NCI-H82 (cell line): ENCODE measurements around the gene SERPINB11.
"Not testable (repeated sequence)": the region's sequence is repeated elsewhere in the genome, so short reads cannot be mapped to it uniquely, and the experiment has no call there.

Experiments
- DNase-seq: peaks from one replicate; lab custom pipeline; 2025; lab: John Stamatoyannopoulos, UW

The SERPINB11 gene

DNA sequence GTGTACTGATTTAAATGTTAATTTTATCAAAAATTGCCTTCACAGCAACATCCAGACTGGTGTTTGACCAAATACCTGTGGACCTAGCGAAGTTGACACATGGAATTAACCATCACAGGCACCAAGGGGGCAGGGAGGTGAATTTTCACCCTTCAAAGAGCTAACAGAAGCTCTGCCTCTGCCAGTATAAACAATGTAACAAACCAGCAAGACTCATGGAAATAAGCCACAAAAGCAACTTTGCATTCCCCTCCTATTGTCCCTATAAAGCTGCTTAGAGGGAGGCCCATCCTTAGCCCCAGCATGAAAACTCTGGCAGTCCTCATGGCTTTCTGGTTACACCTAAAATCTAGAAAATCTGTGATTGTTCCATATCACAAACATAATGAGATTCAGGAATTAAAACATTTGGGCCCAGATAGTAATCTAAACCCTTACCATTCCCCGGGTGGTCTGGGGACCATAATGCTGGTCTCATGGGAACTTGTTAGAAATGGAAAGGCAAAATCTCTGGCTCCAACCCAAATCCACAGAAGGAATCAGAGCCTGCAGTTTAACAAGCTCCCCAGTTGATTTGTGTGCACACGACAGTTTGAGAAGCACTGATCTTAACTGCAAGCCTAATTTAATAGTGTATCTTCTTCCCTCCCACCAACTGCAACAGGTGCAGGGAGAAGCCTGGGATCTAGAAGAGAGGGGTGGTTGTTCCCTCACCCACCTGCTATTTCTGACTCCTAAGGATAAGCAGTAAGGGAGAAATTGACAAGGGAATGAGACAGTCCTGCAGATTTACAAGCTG lies 23.1 kb downstream of the SERPINB11 start:
- DNase-seq: no peak

DNA sequence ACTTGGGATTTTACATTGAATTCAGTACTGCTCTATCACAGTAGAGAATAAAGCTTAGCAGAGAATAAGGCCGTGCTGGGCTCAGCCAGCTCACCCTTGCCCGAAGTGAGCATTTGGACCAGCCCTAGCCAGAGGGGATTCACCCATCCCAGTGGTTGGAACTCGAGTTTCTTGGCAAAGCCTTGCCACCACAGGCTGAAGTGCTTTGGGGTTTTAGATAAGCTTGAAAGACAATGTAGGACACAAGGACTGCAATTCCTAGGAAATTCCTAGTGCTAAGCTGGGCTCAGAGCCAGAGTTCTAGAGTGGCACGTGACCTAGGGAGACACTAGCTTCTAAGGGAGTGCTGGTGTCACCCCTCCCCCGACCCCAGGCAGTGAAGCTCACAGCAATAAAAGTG lies 28.0 kb downstream of the SERPINB11 start:
- no peak for DNase-seq

- DNase-seq: no peak
These were observed 28.5 kb downstream of the SERPINB11 start for GRCh38 chr18:63731215-63731614.

DNA sequence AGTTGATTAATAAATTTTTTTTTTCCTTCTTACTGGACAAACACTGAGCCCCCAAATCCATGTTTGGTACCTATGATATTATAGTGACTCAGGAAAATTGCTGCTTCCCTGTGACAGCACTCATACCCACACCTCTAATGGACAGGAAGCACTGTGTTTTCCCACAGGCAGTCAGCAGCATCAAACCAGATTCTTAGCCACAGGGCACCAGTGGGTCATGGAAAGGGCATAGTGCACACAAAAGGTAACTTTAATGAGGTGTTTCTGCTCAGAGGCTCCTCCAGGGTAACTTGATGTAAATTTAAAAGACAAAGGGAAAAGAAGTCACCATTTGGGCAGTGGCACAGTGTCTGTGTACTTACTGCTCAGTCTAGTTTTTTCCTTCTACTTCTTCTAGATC lies 34.1 kb downstream of the SERPINB11 start:
- DNase-seq: no peak

DNA sequence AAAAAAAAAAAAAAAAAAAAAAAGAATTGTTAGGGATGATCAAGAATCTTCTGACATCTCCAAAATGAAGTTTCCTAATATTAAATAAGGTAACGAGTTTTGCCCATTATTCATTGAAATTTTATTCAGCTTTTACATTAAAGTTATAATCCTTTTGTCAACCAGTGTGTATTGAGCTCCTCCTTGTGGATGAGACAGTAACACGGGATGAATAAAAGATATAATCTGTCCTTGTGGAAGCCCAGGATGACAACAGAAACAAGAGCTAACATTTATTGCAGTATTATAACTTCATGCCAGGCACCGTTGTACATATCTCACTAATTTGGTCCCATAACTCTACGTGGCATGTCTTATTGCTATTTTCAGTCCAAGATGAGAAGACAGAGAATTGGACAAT lies 39.0 kb downstream of the SERPINB11 start:
- DNase-seq: peak; percentile 15

- no peak for DNase-seq
These were observed 44.2 kb downstream of the SERPINB11 start for GRCh38 chr18:63747006-63747405.

- DNase-seq: no peak
These were observed 46.7 kb downstream of the SERPINB11 start for GRCh38 chr18:63749489-63749888.

- DNase-seq: no peak
These were observed 49.9 kb downstream of the SERPINB11 start for GRCh38 chr18:63752636-63753035.

DNA sequence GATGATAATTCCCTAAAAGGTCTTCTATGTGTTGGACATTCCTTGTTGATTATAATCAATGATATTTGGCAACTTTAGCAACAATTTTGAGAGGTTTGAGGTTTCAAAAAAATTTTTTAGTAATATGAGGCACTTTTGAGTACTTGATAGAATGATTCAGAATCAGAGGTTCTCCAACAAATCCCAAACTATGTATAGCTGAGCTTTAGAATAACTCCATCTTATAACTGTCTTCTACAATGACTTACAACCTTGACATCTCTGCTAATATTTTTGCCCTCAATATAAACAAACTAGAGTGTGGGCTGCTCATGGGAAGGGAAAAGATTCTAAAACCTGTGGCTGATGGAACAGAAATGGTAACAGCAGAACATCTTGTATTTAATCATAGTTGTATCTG lies 50.9 kb downstream of the SERPINB11 start:
- no peak for DNase-seq

DNA sequence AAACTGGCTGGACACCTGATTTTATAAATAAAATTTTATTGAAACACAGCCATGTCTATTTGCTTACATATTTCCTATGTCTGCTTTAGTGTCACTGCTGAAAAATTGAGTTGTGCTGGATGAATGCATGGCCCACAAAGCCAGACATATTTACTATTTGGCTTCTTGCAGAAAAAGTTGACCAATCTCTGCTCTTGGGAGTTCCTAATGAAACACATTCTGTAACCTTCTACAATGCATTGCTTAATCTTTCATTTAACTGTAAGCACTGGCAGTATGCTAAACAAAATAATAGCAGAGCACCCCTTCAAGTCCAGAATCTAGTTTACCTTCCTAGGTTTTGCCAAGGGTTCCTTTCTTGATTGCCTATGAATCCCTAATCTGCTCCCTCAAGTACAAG lies 54.8 kb downstream of the SERPINB11 start:
- no peak for DNase-seq

- DNase-seq: no peak
These were observed 56.0 kb downstream of the SERPINB11 start for GRCh38 chr18:63758615-63759240.

- not testable (repeated sequence) for DNase-seq
These were observed 57.0 kb downstream of the SERPINB11 start for GRCh38 chr18:63759786-63760185.

DNA sequence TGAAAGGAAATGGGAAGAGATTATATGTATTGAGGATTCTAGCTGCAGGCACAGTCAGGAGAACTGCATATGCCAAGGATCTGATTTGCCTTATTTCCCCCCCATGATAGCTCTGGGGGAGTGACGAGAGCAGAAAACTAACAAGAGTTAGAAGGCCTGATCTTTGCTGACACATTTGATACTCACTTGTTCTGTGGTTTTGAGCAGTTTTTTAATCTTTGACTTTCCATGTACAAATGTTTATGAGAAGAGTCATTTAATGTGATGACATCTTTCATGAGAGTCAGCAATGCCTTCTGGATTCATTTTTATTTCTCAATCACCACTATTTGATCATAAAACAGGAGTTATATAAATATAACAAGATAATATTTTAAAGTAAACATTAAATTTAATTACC lies 59.8 kb downstream of the SERPINB11 start:
- no peak for DNase-seq

DNA sequence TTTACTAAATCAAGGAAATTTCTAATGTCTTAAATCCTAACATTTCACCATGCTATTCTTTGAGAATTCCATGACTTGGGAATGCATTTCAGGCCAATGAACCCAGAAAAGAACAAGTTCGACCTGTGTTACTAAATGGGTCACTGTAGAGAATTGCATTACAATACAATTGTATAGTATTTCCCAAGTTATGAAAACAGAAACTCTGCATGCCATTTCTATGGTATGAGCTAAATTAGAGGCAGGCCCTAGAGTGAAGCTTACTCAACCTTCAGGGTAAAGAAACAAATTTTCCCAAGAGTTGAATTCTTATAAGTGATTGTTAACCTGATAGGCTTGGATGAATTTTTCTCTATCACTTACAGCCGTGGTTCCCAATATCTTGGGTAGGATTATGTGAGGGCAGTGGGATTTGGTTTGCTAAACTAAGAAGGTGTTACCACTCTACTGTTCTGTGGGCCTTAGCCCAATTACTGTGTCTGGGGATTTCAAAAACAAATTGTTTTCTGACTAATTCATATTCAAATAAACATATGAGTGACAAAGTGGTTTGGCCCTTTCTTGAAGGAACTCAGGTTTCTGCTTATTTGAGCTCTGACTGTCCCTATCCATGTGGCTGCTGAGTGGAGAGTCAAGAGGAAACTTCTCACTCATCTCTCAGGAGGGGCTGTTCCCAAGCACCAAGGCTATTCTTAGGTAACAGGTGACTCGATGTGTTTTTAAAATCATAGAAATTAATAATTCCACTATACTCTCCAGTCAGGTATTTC lies 61.3 kb downstream of the SERPINB11 start:
- no peak for DNase-seq

DNA sequence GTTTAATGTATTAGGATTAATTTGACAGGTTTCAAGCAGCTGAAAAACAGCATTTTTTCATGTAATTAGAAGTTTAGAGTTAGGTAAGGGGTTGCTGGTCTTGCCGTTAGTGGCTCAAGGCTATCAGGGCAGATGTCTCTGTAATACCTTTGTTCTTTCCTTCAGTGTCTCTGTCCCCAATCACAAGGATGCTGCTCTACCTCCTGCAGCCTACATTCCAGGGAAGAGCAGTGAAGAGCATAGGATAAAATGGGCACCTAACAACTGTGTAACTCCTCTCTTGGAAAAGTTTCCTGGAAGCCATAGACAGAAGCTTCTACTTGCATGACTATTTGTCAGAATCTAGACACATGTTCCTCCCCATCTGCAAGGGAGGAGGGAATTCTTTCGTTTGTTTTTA lies 63.1 kb downstream of the SERPINB11 start:
- no peak for DNase-seq
